GM19324 (cell line): ENCODE data around the gene UNC5B.

Experiments
- ATAC-seq: cut with Tn5 transposase; IDR thresholded peaks from one replicate; pipeline ENCODE4 v1.9.1; 2021; ENCODE audit warnings: mild to moderate bottlenecking, moderate library complexity; ENCODE audit not compliant: unreplicated experiment, low FRiP score

Gene UNC5B

DNA sequence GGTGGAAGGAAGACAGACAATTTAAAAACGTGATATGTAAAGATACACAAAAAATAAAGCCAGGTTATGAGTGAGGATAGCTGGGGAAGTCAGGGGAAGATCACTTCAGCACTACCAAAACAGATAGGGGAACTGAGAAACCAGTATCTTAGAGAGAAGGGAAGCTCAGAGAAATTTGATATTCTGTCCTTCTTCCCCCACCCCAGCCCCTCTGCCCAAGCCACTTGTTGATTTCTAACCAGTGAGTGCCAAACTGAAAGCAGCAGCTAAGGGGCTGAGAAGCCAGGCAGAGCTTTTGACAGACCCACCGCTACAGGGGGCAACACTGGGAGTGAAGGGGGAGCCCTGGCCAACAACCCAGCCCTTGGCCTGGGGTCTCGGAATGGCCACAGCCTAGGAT lies 97.5 kb downstream of the UNC5B start:
- ATAC-seq, result no peak

DNA sequence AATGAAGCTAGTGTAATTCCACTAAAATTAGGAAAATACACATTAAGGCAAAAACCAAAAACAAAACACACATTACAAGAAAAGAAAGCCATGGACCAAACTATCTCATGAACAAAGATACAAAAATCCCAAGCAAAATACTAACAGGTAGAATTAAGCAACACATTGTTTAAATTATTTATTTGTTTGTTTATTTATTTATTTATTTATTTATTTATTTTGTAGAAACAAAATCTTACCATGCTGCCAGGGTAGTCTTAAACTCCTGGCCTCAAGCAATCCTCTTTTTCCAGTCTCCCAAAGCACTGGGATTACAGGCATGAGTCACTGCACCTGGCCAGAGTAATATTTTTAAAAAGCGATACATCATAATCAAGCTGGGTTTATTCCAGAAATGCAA lies 99.8 kb downstream of the UNC5B start:
- ATAC-seq, result no peak

DNA sequence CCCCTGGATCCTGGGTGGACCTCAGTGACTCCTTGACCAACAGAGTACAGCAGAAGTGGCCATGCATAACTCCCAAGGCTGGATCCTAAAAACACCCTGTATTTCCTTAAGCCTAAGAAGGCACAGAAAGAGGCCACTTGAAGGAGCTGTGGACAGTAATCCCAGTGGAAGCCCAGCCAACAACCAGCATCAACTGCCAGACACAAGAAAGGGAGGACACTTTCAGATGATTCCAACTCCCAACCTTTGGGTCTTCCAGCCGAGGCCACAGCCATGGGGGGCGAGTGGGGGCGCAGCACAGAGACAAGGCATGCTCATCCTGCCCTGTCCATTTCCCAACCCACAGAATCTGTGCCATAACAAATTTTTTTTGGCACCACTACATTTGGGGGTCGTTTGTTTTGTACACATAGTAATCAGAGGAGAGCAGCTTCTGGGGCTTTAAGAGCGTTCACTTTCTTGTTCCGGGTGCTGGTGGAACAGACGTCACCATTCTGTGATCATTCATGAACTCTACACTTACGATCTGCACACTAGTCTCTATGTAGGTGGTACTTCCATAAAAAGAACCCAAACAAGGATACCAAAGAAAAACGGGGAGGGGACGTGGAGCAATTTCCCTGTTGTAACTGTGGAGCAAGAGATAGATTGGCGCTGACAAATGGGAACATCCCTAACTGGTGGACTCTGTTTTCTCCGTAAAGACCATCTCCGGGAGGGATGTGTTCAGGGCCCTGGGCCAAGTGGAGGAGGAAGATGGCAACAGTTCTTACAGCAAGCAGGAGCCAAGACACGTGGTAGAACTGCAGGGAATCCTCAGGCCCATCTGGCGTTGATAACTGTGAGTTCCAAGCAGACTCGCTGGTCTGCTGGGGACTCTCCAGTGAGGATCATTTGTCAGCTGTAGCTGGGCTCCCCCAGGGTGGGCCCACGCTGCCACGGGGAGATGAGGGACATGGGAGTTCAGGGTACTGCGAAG lies 100.7 kb downstream of the UNC5B start:
- ATAC-seq, result no peak

DNA sequence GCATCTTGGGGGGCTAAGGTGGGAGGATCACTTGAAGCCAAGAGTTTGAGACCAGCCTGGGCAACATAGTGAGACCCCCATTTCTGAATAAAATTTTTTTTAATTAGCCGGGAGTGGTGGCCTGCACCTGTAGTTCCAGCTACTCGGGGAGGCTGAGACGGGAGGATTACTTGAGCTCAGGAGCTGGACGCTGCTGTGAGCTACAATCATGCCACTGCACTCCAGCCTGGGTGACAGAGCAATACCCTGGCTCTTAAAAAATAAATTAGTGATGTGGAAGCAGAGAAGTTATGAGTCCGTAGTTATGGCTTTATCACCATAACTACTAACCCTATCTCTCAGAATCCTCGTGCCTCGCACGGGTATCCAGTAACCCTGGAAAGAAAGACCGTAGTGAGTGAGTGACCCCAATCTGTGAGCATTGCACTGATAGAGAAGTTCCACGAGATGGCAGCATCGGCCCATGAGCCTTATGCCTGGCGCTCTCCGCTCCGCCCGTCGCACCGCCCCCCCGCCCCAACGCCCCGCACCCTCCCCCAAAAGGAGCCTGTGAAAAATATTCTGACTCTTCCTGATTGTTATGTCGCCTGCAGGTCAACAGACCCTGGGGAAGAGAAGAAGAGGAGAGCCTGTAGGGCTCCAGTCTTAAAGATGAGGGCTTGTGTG lies 101.8 kb downstream of the UNC5B start:
- ATAC-seq, result no peak

DNA sequence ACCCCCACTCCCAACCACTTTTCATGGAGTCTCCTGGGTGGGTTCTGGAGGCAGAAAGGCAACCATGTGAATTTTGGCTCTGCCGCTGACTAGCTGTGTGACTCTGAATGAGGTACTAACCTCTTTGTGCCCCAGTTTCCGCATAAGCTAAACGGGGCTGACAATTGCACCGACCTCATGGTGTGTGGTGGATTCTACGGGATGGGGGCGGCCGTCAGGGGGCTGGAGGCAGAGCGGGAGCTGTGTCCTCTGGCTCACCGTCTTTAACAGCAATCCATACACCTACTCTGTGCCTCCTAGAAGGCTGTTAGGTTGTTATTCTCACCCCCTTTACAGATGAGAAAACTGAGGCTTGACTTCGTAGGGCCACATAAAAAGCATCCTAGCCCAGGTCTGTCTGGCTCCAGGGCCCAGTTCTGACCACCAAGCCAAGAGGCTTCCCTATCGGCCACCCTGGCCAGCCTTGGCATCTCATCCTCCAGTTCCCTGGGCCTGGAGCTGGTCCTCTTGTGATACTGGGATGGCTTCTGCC lies 102.4 kb downstream of the UNC5B start:
- no peak for ATAC-seq

DNA sequence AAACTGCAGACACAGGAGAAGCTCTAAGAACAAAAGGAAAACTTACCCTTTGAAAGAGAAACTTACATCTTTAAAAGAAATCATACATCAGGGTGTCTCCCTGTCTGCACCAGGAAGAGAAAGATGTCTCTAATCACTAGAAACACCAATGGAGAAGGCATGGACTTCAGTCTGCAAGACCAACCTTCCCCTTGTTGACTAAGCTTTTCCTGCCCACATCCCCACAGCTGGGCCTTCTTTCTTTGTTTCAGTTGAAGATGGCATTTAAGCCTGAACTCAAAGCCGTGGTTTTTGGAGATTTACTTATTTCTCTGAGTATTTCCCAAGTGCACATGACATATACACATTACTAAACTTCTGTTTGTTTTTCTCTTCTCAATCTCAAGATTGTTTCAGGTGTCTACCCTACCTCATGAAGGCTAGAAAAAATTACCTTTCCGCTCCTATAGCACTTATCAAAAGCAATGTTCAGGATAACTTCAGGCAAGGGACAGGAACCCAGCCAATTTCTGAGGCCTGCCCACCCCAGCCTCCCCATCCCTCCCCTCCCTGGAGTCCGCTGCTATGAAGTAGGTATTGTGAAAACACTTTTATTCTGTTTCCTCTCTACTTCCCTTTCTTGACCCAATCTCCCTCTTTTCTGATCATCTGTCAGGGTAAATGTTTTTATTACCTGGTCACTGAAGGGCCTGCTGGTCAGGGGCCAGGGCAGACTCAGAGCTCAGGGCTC lies 103.9 kb downstream of the UNC5B start:
- ATAC-seq, result no peak

DNA sequence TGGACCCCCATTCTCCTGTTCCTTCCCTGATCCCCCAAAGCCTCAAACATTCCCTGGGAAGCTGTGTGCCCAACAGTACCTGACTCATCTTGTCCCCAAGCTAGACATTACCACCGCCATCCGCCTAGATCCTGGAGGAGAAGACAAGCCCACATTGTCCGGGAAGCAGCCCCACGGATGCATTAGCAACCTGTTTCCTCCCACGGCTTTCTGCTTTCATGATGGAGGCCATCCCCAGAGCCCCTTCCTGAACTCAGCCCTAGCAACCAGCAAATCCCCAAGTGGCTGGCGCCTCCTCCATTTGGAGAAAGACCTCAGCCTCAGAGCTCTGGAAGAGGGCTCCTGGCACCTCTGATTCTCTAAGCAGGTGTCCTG lies 104.4 kb downstream of the UNC5B start:
- ATAC-seq, result no peak

DNA sequence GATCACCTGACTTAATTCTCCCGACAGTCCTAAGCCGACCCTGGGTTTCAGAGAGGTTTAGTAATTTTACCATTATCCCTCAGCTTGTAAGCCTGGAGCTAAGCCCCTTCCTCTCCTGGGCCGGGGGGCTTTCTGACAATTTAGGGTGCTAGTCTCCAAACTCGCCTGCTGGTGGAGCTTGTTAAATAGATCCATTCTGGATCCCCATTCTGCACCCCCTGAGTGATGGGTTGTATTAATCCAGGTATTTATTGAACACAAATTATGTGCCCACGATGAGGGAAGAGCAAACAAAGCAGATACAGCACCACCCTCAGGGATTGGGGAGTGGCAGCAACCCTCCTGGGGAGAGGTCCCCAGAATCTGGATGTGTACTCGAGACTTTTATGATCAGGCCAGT lies 105.4 kb downstream of the UNC5B start:
- ATAC-seq, result no peak

DNA sequence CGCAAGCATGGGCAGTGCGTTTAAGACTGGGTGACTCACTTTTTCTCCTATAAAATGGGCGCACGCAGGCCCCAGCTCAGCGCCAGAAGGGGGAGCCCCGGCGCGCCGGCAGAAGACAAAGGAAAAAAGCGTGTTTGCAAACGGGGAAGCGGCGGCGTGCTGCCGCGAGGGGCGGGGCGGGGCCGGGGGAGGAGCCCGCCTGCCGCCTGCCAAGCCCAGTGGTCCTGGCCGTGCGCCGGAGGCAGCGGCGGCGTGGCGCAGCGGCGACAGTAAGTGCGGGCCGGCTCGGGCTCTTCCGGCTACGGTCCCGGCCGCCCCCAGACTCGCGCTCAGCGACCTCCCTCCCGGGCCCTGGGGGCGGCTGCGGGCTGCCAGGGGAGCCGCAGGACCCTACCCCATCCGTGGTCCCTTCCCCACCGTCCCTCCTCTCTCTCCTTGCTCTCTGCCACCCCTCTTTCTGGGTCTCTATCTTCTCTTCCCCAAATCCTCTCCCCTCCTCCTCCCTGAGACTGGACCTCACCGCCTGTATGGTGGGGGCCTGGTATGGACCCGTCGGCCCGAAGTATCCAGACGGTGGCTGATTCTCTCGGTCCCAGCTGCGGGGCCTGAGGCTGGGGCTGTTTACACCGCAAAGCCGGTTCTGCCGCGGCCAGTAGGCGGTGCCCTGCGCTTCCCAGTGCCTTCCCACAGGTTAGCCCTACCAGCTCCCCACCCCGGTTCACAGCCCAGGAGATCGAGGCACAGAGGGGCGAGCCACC lies 106.9 kb downstream of the UNC5B start, which contains the start of gene SLC29A3:
SLC29A3 (plus strand) TSS at position 218 of the 758 bp plus-strand sequence; CDS start at position 269, 51 bp downstream.
- ATAC-seq, result peak; percentile 81

DNA sequence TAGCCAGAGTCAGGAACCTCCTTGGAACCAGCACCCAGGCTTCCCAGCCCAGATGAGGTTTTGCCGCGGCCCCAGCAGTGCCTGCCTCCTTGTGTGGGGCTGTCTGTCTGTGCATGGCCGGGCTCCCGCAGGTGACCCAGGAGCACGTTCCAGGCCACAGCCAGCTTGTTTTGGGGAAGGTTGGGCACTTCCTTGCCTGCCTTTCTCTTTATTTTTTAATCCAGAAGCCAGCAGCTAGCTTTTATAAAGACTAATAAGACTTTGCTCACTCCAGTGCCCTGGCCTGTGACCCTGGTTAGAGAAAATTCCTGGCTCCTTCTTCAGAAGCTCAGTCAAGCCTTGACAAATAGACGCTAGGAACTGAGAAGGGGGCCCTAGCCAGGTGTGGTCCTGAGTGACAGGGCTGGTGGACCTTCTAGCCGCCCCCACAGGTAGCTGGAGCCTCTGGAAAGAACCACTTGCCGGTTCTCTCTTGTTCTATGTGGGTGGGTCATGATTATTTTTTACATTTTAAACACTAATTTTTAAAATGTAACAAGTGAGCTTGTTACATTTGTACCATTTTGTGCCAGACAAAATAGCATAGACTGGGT lies 107.5 kb downstream of the UNC5B start:
- peak; percentile 23 for ATAC-seq

DNA sequence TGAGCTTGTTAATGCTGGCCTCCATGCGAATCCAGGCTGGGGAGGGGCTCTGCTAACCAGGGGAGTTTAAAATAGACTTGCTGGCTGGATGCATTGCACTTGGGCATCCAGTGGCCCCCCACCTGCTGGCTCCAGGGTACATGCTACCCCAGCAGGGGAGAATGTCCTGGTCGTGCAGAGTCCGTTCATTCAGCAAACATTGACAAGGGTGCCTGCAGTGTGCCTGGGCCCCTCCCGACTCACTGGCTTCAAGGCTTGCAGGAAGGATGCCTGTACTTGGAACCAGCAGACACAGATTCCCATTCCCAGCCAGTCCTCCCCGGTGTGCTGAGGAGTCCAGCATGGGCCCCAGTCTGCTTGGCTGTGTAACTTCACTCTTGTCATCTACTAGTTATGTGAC lies 108.2 kb downstream of the UNC5B start:
- ATAC-seq, result no peak

DNA sequence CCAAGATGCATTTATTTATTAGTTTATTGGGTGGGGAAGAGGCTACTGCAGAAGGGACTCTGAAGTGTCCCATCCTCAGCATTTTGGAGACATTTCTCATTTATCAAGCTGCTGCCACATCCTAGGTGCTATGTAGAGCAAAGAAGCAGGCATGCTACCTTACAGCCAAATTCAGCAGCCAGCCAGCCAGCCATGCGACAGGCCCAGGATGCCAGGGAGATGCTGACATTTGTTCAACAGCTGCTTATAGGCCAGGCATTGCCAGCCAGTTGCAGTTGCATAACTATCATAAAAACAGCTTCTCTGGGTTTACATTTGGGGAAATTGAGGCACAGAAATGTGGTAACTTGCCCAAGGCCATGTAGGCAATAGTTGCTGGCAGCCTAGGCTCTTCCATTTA lies 109.0 kb downstream of the UNC5B start:
- no peak for ATAC-seq

DNA sequence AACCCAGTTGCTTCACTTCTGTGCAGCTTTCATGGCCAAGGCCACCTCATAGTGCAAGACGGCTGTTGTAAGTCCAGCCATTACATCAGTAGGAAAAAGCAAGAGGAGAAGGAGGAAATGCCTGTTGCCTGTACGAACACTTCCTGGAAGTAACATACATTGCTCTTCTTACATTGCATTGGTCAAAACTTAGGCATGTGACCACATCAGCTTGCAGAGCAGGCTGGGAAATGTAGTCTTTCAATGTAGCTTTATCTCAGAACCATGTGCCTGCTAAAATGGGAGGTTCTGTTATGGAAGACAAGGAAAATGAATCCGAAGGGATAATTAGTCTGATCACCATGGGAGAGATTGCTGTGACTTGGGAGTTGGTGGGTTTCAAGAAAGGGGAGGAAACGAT lies 111.0 kb downstream of the UNC5B start:
- no peak for ATAC-seq

DNA sequence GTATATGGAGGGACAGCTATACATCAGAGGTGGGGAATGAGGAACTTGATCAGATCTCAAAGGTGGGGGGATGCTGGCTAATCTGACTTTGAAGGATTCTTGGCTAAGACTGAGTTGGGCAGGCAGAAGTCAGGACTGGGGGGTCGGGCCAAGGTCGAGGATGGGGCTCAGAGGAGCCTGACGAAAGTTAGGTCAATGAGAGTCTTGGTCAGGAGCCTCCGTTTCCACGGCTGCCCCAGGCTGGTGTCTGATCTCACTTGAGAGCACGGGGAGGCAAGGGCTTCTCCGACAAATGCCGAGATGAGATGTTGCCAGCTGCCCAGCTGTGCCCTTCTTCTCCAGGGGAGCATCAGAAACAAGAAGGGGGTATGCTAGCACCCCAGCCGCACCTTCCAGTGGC lies 112.4 kb downstream of the UNC5B start:
- no peak for ATAC-seq

DNA sequence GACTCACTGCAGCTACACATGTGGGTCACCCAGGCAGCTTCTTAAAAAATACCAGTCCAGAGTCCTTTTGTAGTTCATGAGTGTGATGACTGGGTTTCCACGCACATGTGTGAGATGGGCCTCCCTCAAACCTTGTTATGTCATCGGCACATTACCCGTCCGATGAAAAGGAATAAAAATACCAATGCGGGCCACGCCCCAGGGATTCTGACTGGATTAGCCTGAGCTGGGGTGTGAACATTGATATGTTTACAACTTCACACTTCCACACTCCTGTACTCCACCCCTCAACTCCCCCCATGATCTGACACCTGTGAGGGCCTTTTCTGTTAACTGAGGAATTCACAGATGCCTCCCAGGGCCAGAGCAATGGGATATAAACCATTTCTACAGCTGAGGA lies 112.9 kb downstream of the UNC5B start:
- no peak for ATAC-seq

DNA sequence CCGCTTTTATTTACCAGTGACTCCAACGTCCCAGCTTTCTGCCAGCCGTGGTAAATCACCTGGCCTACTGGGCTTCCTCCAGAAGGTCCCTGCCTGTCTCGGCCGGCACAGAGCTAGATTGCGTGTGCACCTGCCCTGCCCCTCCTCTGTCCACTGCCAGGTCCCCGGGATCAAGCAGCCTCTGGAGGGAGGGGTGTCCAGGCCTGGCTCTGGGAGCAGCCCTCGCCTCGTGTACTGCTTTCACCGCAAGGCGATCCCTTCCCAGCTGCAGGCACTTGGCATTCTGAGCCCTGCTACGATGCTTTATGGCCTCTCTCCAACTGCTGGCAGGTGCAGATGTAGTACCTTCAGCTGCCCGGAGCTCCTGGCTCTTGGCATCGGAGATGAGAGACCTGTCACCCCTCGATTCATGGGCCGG lies 114.1 kb downstream of the UNC5B start:
- ATAC-seq, result no peak

DNA sequence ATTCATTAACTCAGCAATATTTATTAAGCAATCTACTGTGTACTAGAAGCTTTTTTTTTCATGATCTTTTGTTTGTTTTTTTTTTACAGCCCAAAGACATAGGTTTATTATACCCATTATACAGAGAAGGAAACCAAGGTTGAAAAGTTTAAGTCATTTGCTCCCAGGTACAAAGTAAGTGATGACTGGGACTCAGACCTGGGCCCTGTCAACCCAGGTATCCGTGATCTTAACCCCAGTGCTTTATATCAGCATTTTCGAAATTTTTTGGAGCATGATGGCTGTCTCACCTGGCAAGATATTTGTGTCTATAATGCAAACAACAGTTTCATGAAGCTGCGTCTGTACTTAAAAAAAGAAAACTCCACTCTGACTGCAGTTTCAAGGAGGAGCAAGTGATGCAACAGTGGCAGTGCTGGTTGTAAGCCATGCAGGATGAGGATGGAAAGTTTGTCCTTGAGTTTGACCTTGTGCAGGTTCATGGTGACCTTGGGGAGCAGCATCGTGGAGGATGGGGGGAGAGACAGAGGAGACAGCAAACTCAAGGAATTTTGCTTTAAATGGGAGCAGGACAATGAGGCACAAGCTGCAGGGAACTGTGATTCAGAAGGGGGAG lies 118.5 kb downstream of the UNC5B start:
- ATAC-seq, result no peak

DNA sequence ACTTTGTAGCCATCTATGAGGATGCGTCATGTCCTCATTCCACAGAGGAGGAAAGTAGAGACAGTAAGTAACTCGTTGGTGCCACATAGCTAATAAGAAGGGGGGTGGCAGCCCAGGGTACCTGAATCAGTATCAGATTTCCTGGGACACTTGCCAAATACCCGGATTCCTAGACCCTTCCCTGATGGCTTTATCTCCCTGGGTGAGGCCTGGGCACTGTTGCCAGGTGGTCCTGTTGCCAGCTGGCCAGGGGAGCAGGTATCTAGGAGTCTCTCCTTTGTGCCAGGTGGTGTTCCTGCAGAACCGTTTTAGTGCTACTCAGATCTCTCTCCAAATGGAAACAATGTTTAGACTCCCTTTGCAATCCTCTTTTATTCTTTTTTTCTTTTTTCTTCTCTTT lies 119.4 kb downstream of the UNC5B start:
- no peak for ATAC-seq

DNA sequence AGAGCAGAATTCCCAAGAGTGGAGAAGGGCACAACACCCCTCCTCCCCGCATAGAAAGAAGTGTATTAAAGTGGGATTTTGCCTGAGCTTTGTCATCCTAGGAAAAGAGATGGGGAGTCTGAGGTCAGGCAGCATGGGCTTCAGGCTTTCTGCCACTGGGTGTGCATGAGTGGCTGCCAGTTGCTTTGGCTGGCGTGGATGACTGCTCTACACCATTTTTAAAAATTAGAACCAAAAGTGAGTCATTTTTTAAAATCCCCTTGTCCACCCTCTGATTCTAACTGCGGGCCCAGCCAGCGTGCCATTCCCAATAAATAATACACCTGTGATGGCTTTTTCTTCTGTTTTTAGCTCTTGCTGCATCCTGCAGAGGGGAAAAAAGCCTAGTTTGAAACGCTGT lies 120.1 kb downstream of the UNC5B start:
- ATAC-seq, result no peak
